GM12878 (cell line): ENCODE data around the gene HSD17B14. TPM values are rescaled to one million over a fixed set of nuclear protein-coding genes. Genes with fewer than 3 reads are reported as not detected.

Experiments used
- ATAC-seq: fragments of 200-7000 bp; cut with Tn5 transposase; 3 replicates; pipeline ENCODE4 v1.9.1; 2020; ENCODE audit warnings: mild to moderate bottlenecking, moderate library complexity
- BruUV-seq: library from RNA; stranded (reverse); fragments of 400-500 nt; replicated peaks from 2 replicates; lab custom pipeline; 2021; lab: Mats Ljungman, UMichigan
- CTCF ChIA-PET: fragments of 300-600 bp; sonication (Branson Sonifier 250); formaldehyde crosslinking; extraction: SDS; loops from one replicate; lab custom pipeline; 2021; ENCODE audit warnings: inconsistent platforms; lab: Yijun Ruan, JAX
- POLR2A ChIA-PET: fragments of 350-600 bp; formaldehyde crosslinking; extraction: SDS; loops from one replicate; lab custom pipeline; 2021; ENCODE audit warnings: inconsistent platforms; lab: Charles Lee
- RAD21 ChIA-PET: fragments of 300-600 bp; sonication (Branson Sonifier 250); formaldehyde crosslinking; loops from one replicate; lab custom pipeline; 2023; ENCODE audit warnings: antibody characterized with exemption; ENCODE audit not compliant: unreplicated experiment; lab: Charles Lee
- SMC1A ChIA-PET: fragments of 300-600 bp; sonication (Branson Sonifier 250); formaldehyde crosslinking; loops from one replicate; lab custom pipeline; 2023; ENCODE audit not compliant: unreplicated experiment, uncharacterized antibody; lab: Charles Lee
- DNase-seq: peaks from one replicate; pipeline ENCODE4 v3.0.0-alpha.2; 2011; ENCODE audit warnings: low read depth, low spot score
- FAIRE-seq: peaks from 3 replicates; lab custom pipeline; 2011; peaks lifted over from hg19 to GRCh38; lab: Jason Lieb, UNC
- H2AFZ ChIP-seq: 2 replicates; pipeline ENCODE4 v1.6.0; 2011; ENCODE audit warnings: low read depth, low read length, control low read depth; ENCODE audit not compliant: control insufficient read depth
- H3K27ac ChIP-seq: 2 replicates; pipeline ENCODE4 v1.5.1; 2011; ENCODE audit warnings: control low read depth; ENCODE audit not compliant: control insufficient read depth, insufficient read depth
- H3K27me3 ChIP-seq, 2 experiments: replicated peaks in 1 of 2; 2 replicates each; pipeline versions ENCODE4 v1.6.0 to v1.6.1; 2011; ENCODE audit warnings: low read length in 1 of 2; ENCODE audit not compliant: control insufficient read depth in 2 of 2, insufficient read depth in 2 of 2
- H3K36me3 ChIP-seq, 2 experiments: 2 replicates each; pipeline ENCODE4 v1.5.1; 2011; ENCODE audit warnings: low read length in 1 of 2; ENCODE audit not compliant: control insufficient read depth in 2 of 2, insufficient read depth in 2 of 2
- H3K4me1 ChIP-seq: 2 replicates; pipeline ENCODE4 v1.6.1; 2011; ENCODE audit warnings: mild to moderate bottlenecking, low read length, moderate library complexity, mixed read lengths; ENCODE audit not compliant: control insufficient read depth, insufficient read depth
- H3K4me2 ChIP-seq: 2 replicates; pipeline ENCODE4 v1.6.0; 2011; ENCODE audit warnings: control low read depth; ENCODE audit not compliant: control insufficient read depth, insufficient read depth
- H3K4me3 ChIP-seq: fragments of 200-600 bp; sonication (generic); 2 replicates; pipeline ENCODE4 v1.5.1; 2016
- H3K79me2 ChIP-seq: 2 replicates; pipeline ENCODE4 v1.6.0; 2011; ENCODE audit warnings: low read length; ENCODE audit not compliant: control insufficient read depth, insufficient read depth
- H3K9ac ChIP-seq: 2 replicates; pipeline ENCODE4 v1.8.0; 2011; ENCODE audit warnings: low read length, control low read depth, mixed read lengths; ENCODE audit not compliant: control insufficient read depth, insufficient read depth
- H3K9me3 ChIP-seq: replicated peaks from 3 replicates; pipeline ENCODE4 v1.5.1; 2011; ENCODE audit warnings: mild to moderate bottlenecking, low read length; ENCODE audit not compliant: control insufficient read depth, insufficient read depth
- H4K20me1 ChIP-seq: 2 replicates; pipeline ENCODE4 v1.6.0; 2011; ENCODE audit not compliant: control insufficient read depth, insufficient read depth
- BHLHE40 ChIP-seq, 2 experiments: fragments of 450-650 bp in 1 of 2; IDR thresholded peaks; 2 replicates each; pipeline ENCODE4 v1.6.1; 2011 to 2017; ENCODE audit warnings: low read depth in 2 of 2, borderline replicate concordance in 1 of 2, improper control_type of control experiment in 1 of 2, low read length in 1 of 2, mild to moderate bottlenecking in 1 of 2
- ETV6 ChIP-seq, 2 experiments: fragments of 450-650 bp in 1 of 2; IDR thresholded peaks in 1 of 2; conservative IDR thresholded peaks in 1 of 2; 2 replicates each; pipeline ENCODE4 v1.6.1; 2014; ENCODE audit warnings: antibody characterized with exemption in 1 of 2, borderline replicate concordance in 1 of 2, low read depth in 1 of 2, mild to moderate bottlenecking in 1 of 2, moderate library complexity in 1 of 2
- GATAD2B ChIP-seq: fragments of 450-650 bp; conservative IDR thresholded peaks from 2 replicates; pipeline ENCODE4 v1.6.1; 2017; ENCODE audit warnings: low read depth, mild to moderate bottlenecking, moderate library complexity
- MXI1 ChIP-seq: fragments of 150-350 bp; IDR thresholded peaks from 2 replicates; pipeline ENCODE4 v1.6.1; 2011; ENCODE audit warnings: low read depth, mild to moderate bottlenecking, inconsistent platforms, low read length, improper control_type of control experiment
- WGBS: methylation state at CpG from one replicate; pipeline ENCODE4 v1.1.6; 2016; ENCODE audit warnings: low lambda C conversion rate; ENCODE audit not compliant: insufficient replicate concordance, insufficient coverage; ENCODE audit errors: missing lambda C conversion rate; 5-methylcytosine and 5-hydroxymethylcytosine counted together
- in situ Hi-C: fragments of 300-500 bp; cut with MboI; formaldehyde crosslinking; loops from 9 replicates; pipeline ENCODE4 v1.14.3; 2018; ENCODE audit warnings: mixed read lengths
- intact Hi-C: fragments of 100-400 bp; cut with micrococcal nuclease; formaldehyde crosslinking; loops from one replicate; pipeline ENCODE4 v1.14.2; 2022; ENCODE audit not compliant: unreplicated experiment
- polyA plus RNA-seq, 11 experiments: library from polyadenylated mRNA; depleted of rRNA in 4 of 11; unstranded in 6 of 11; stranded (reverse) in 5 of 11; fragments of >200 nt; fragmentation: Nextera tagmentation in 4 of 11; fragmentation: Illumina TruSeq in 1 of 11; extraction: Ambion mirVana in 4 of 11; extraction: Trizol in 1 of 11; gene quantifications; 1 replicate in 1 of 11; 2 replicates in 10 of 11; pipeline versions ENCODE4 v1.2.1 to v1.2.3, GENCODE V29; 2011 to 2016; ENCODE audit warnings: inconsistent platforms in 2 of 11, missing spikeins in 2 of 11, low read depth in 1 of 11
- total RNA-seq, 4 experiments: library from RNA; depleted of rRNA in 3 of 4; stranded (reverse); fragments of >200 nt in 3 of 4; fragmentation: Illumina TruSeq in 1 of 4; extraction: Trizol in 1 of 4; gene quantifications; 2 replicates each; pipeline versions ENCODE4 v1.2.1 to v1.2.3, GENCODE V29; 2013 to 2021

Gene HSD17B14
- total and polyA plus RNA-seq, 10 of the 15 experiments (the other 5 are each of a cell fraction or from before 2014, with no cell fraction given), result 0.21 to 4.1 (median 0.61) TPM

- no peaks in the 10 kb centered on the region for H3K79me2 ChIP-seq
- no peaks in the 10 kb centered on the region; a peak in 1 of 4 replicates for H3K36me3 ChIP-seq
- intact Hi-C loops, result no loop called here
- no peak overlapping the region for H3K4me3 ChIP-seq
- H3K27me3 ChIP-seq, result no peaks in the 10 kb centered on the region
- in situ Hi-C loops, result no loop called here
- no peak for TF ChIP-seq MXI1
- TF ChIP-seq GATAD2B, result no peak
- no peak for TF ChIP-seq BHLHE40 (IDR thresholded peaks at IDR 0.05; ENCODE audit: borderline replicate concordance in 1 of 2, low read depth in 2 of 2, low read length in 1 of 2)
- TF ChIP-seq ETV6 (conservative IDR thresholded peaks at IDR 0.05 in 1 of 2, IDR thresholded peaks at IDR 0.05 in 1 of 2; ENCODE audit: borderline replicate concordance in 1 of 2, low read depth in 1 of 2), result no peak
- TF ChIP-seq, all 136 proteins: peak for 0
- no TSS peak for BruUV-seq
- no peaks in the 10 kb centered on the region for H3K9me3 ChIP-seq
- 98% methylated on average over 2 of the region's 2 CpGs for WGBS
- ChIA-PET RAD21 (no interaction called here), POLR2A (no interaction called here), CTCF (interaction anchor here (1.2 to 26.1 kb wide), 3 partner anchors 41 to 191 kb away, joined by 4 to 520 read pairs (median 8); partner anchors contain the start of genes GYS1, HSD17B14 and RUVBL2), SMC1A (no interaction called here)
- H4K20me1 ChIP-seq, result no peaks in the 10 kb centered on the region
- H3K4me1 ChIP-seq, result peaks cover 6% of the 10 kb centered on the region
- DNase-seq (no peak), ATAC-seq (no peak), FAIRE-seq (no peak)
- no peak overlapping the region for H3K9ac ChIP-seq
- H2AFZ ChIP-seq, result no peak overlapping the region
- no peak overlapping the region for H3K4me2 ChIP-seq
- no peak overlapping the region for H3K27ac ChIP-seq
These were observed 33.7 kb downstream of the HSD17B14 start for GRCh38 chr19:48802623-48803022.
